Activated CD4-positive, CD25-positive, alpha-beta regulatory T cell treated with anti-CD3 and anti-CD28 coated beads, Interleukin-2, amount 50 U/mL, for 16 hours (primary cell): ENCODE results near the gene CTDSPL.
"Not testable (repeated sequence)": the region's sequence is repeated elsewhere in the genome, so short reads cannot be mapped to it uniquely, and the experiment has no call there.

Source experiments
- DNase-seq: peaks from one replicate; pipeline ENCODE4 v3.0.0-alpha.2; 2020; ENCODE audit warnings: low read depth, low spot score

Gene CTDSPL

GRCh38 chr3:37987751-37988179, 126.1 kb downstream of the CTDSPL start:
- no peak for DNase-seq

DNA sequence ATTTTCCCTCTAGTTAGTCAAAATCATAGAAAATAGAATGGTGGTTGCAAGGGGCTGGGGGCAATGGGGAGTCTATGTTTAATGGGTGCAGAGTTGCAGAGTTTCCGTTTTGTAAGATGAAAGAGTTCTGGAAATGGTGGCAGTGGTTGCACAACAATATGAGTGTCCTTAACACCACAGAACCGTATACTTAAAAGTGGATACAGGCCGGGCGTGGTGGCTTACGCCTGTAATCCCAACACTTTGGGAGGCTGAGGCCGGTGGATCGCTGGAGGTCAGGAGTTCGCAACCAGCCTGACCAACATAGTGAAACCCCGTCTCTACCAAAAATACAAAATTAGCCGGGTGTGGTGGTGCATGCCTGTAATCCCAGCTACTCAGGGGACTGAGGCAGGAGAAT, 126.7 kb downstream of the CTDSPL start:
- DNase-seq: not testable (repeated sequence)

DNA sequence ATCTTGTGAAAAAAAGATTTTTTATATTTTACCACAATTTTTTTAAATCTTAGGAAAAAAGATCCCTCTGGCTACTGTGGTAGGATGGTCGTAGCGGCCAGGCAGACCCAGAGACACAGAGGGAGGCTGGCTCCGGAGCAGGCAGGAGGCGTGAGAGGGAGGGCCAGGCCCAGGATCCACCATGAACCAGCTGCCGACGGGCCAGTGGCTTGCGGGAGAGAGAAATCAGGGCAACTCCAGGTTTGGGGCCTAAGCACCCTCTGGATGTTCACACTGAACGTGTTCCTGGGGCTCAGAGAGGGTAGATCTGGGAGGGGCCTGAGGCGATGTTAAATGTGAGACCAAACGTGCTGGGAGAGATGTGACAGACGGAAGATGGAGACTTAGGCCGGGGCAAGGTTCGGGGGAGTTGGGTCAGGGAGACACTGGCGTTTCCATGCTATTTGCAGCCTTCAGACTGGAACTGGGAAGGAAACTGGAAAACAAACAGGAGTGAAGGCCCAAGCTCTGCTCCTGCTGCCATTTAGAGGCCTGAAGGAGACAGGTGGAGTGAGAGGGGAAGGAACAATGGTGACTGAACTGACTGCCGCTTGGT, 127.3 kb downstream of the CTDSPL start:
- no peak for DNase-seq

DNA sequence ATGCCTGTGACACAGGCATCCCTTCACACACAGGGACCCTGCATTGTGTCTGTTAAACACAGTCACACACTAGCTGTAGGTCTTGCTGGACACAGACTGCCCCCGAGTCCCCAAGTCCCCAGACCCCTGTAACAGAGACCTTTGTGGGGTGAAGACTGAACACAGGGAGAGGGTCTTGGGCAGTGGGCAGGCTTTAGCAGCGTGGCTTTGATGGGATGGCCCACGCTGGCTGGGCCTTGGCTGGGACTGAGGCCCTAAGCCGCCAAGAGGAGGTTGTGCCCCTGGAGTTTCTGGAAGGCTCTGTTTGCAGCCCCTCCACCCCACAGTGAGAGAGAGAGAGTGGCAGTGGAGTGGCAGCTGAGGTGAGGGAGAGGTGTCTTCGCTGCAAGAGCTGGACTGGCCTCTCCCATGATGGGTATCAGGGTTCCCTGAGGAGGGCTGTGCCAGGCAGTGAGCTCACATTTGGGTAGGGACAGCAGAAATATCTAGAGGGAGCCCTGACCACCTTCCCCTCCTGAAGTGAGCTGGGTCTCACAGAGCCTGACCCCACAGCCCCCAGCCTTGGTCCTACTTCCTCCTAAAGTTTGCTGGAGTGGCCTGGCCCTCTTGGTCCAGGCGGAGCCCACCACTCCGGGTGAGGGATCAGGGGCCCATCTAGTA, 128.3 kb downstream of the CTDSPL start:
- DNase-seq: no peak

DNA sequence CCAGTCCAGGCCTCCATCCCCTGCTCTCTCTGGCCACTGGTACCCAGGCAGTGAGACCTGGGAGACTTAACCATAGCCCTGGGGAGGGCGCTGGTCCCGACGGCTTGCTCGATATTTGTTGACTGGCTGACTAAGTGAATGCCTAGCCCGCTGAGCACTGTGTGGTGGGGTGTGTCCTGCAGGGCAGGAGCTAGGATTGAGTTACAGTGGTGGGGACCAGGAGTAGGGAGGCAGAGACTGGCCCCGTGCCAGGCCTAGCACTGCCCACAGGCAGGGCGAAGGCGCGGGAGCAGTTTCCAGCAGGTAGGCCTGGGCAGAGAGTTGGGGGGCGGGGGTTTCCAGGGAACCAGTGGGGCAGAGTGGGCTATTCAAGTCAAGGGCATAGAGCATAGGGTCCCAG, 128.8 kb downstream of the CTDSPL start, which contains the start of gene VILL:
Gene VILL (plus strand): TSS at position 260 of the 400 bp plus-strand sequence. CDS start 2,887 bp downstream, outside the sequence.
- DNase-seq: no peak

- DNase-seq: no peak
These were observed 129.4 kb downstream of the CTDSPL start for GRCh38 chr3:37991109-37991508.

DNA sequence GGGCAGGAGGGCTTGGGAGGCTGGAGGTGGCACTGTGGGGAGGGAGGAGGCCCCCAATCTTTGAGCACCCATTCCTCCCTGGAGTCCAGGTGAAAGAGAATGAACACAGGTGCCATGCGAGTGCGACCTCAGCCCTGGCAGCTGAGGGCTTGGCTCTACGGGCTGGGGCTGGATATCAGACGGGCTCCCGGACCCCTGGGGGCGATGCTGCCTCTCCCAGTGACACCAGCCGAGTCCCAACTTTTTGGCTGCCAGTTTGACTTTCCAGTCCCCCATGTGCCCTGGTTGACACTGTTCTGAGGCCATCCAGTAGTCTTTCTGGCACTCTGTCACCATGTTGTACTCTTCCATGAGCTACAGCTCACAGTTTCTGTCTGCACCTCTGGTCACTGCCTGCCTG, 130.1 kb downstream of the CTDSPL start:
- no peak for DNase-seq

- DNase-seq: no peak
These were observed 130.8 kb downstream of the CTDSPL start for GRCh38 chr3:37992271-37993066.

GRCh38 chr3:37993067-37993455, 131.4 kb downstream of the CTDSPL start:
- no peak for DNase-seq

- no peak for DNase-seq
These were observed 131.8 kb downstream of the CTDSPL start for GRCh38 chr3:37993460-37993819.

DNA sequence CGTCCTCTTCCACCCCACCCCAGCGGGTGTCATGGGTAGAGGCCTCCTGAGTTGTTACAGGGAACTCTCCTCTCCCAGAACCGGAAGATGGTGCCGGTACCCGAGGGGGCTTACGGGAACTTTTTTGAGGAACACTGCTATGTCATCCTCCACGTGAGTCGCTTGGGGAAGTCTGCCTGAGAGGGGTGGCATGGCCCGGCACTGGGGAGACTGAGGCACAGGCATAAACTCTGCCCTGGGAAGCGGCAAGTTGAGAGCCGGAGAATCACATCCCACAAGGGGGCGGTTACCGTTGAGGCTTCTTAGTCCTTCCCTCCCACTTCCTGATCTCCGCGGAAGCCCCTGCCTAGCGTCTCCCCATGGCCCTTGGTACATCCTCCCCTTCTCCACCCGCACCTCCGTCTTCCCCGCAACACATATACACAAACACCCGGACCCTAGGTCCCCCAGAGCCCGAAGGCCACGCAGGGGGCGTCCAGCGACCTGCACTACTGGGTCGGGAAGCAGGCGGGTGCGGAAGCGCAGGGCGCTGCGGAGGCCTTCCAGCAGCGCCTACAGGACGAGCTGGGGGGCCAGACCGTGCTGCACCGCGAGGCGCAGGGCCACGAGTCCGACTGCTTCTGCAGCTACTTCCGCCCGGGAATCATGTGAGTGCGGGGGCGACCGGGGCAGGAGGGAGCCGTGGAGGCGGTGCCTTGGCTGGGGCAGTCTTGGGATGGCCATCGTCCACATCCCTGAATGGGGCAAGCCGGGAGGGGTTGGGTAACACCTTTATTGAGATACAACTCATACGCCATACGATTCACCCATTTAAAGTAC, 132.3 kb downstream of the CTDSPL start:
- no peak for DNase-seq

DNA sequence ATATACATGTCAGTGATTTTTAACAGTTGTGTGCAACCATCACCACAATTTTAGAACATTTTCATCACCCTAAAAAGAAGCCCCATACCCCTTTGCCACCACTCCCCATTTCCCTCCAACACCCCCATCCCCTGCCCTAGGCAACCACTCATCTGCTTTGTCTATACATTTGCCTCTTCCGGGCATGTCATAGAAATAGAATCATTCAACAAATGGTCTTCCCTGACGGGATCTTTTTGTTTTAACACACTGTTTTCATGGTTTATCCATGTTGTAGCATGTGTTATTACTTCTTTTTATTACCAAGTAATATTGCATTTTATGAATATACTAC, 132.9 kb downstream of the CTDSPL start:
- no peak for DNase-seq

- DNase-seq: no peak
These were observed 134.3 kb downstream of the CTDSPL start for GRCh38 chr3:37995652-37996641.

- peak; percentile 60 for DNase-seq
These were observed 135.2 kb downstream of the CTDSPL start for GRCh38 chr3:37996785-37997301.

DNA sequence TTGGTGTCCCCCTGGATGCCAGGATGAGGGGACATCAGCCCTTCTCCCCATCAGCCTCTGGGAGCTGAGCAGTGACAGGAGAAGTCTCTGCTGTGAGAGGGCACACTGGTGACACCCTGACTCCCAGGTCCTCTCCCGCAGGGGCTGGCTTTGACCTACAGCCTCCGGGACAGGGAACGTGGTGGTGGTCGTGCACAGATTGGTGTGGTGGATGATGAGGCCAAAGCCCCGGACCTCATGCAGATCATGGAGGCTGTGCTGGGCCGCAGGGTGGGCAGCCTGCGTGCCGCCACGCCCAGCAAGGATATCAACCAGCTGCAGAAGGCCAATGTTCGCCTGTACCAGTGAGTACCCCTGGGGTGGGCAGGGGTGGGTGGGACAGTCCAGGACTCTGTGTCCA, 135.7 kb downstream of the CTDSPL start:
- DNase-seq: no peak

DNA sequence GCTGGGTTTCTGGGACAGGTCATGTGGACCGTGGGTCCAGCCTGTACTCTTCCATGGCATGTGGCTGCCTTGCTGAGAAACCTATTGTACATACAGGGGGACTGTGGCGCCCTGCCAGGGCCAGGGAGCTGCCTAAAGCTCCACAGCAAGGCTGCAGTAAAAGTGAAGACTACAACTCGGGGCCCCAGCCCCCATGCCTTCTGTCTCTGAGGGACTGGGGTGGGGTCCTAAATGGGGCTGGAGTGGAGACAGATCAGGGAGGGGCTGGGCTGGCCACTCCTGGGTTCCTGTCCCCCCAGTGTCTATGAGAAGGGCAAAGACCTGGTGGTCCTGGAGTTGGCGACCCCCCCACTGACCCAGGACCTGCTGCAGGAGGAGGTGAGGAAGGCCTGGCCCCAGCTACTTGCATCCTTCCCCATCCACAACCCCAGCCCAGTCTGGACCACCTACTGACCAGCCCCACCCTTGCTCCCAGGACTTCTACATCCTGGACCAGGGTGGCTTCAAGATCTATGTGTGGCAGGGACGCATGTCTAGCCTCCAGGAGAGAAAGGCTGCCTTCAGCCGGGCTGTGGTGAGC, 136.2 kb downstream of the CTDSPL start:
- no peak for DNase-seq

GRCh38 chr3:37999836-38000235, 138.2 kb downstream of the CTDSPL start:
- no peak for DNase-seq

- no peak for DNase-seq
These were observed 138.7 kb downstream of the CTDSPL start for GRCh38 chr3:38000242-38000916.

DNA sequence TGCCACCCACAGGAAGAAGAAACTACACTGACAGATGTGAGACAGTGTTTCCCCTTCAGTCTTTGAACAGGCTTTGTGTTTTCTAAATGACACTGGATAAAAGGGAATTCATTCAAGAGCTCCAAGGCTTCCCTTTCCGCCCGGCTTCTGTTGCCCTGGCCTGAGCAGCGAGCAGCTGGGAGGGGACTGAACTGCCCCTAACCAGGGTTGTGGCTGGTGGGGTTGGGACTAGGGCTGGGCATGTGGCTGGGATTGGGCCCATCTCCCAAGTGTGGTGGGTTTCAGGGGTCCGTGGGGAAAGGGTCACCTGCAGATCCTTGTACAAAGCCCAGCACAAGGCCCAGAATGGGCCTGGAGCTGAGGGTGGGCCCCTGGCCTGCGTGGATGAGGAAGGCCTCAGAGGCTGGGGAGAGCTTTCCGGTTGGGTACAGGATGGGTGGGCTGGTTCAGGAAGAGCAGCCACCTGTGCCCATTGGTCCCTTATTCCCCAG, 139.3 kb downstream of the CTDSPL start:
- no peak for DNase-seq
